T-cell (primary cell): Measurements from ENCODE around the gene LYL1. TPM values are rescaled to one million over a fixed set of nuclear protein-coding genes. Genes with fewer than 3 reads are reported as not detected.

Experiments used
- ATAC-seq, 4 experiments: fragments of 200-7000 bp in 3 of 4; fragments of 150-1000 bp in 1 of 4; cut with Tn5 transposase; replicated peaks in 1 of 4; 1 replicate in 3 of 4; 2 replicates in 1 of 4; pipeline ENCODE4 v1.10.0; 2021; ENCODE audit warnings: moderate library complexity in 3 of 4, mild to moderate bottlenecking in 2 of 4, moderate number of reproducible peaks in 1 of 4
- CTCF ChIA-PET, 2 donors: fragments of 300-600 bp; sonication (Branson Sonifier 250); formaldehyde crosslinking; loops; one replicate each; lab custom pipeline; 2022; ENCODE audit warnings: antibody characterized with exemption in 2 of 2; lab: Charles Lee
- POLR2A ChIA-PET, 2 donors: fragments of 300-600 bp; sonication (Branson Sonifier 250); formaldehyde crosslinking; loops; one replicate each; lab custom pipeline; 2022; ENCODE audit warnings: antibody characterized with exemption in 2 of 2; lab: Charles Lee
- DNase-seq, 35 experiments: peaks; one replicate each; pipeline versions ENCODE4 v3.0.0 to v3.0.0-alpha.2; 2013 to 2023
- H3K27ac ChIP-seq: one replicate; pipeline ENCODE4 v1.5.1; 2013; ENCODE audit warnings: low read length
- H3K27me3 ChIP-seq, 2 experiments: replicated peaks in 1 of 2; 1 replicate in 1 of 2; 2 replicates in 1 of 2; pipeline versions ENCODE4 v1.6.1 to v1.7.0; 2013; ENCODE audit warnings: low read length in 1 of 2, mixed read lengths in 1 of 2; ENCODE audit not compliant: control insufficient read depth in 2 of 2, insufficient read depth in 2 of 2; ENCODE audit errors: extremely low read depth in 1 of 2
- H3K36me3 ChIP-seq, 2 donors: 1 replicate in 1 of 2; 2 replicates in 1 of 2; pipeline versions ENCODE4 v1.6.1 to v1.7.0; 2013; ENCODE audit warnings: low read length in 1 of 2; ENCODE audit not compliant: control insufficient read depth in 2 of 2, insufficient read depth in 1 of 2; ENCODE audit errors: extremely low read depth in 1 of 2
- H3K4me1 ChIP-seq, 2 experiments: 1 replicate in 1 of 2; 2 replicates in 1 of 2; pipeline versions ENCODE4 v1.6.1 to v1.7.0; 2013; ENCODE audit warnings: low read length in 2 of 2, mixed read lengths in 1 of 2; ENCODE audit not compliant: insufficient read depth in 2 of 2, control insufficient read depth in 1 of 2; ENCODE audit errors: extremely low read depth in 1 of 2
- H3K4me3 ChIP-seq, 2 donors: 1 replicate in 1 of 2; 2 replicates in 1 of 2; pipeline versions ENCODE4 v1.5.1 to v1.7.0; 2013; ENCODE audit warnings: mild to moderate bottlenecking in 2 of 2, low read length in 1 of 2, moderate library complexity in 1 of 2; ENCODE audit not compliant: control insufficient read depth in 1 of 2; ENCODE audit errors: extremely low read depth in 1 of 2
- H3K9me3 ChIP-seq: 2 replicates; pipeline ENCODE4 v1.7.0; 2013
- H3K27ac Mint-ChIP-seq, 2 donors: one replicate each; pipeline ENCODE4 v1.8.0; 2020 to 2021; ENCODE audit warnings: mild to moderate bottlenecking in 2 of 2, mixed read lengths in 2 of 2
- H3K27me3 Mint-ChIP-seq, 2 donors: one replicate each; pipeline ENCODE4 v1.8.0; 2021 to 2022; ENCODE audit warnings: mixed read lengths in 2 of 2
- H3K36me3 Mint-ChIP-seq: one replicate; pipeline ENCODE4 v1.8.0; 2021; ENCODE audit warnings: mixed read lengths
- H3K4me1 Mint-ChIP-seq, 3 donors: one replicate each; pipeline ENCODE4 v1.8.0; 2020 to 2022; ENCODE audit warnings: mixed read lengths in 3 of 3, mild to moderate bottlenecking in 1 of 3
- H3K4me3 Mint-ChIP-seq, 3 donors: one replicate each; pipeline ENCODE4 v1.8.0; 2020 to 2022; ENCODE audit warnings: mild to moderate bottlenecking in 3 of 3, mixed read lengths in 3 of 3, moderate library complexity in 3 of 3
- H3K9me3 Mint-ChIP-seq, 3 donors: one replicate each; pipeline ENCODE4 v1.8.0; 2020 to 2022; ENCODE audit warnings: mixed read lengths in 3 of 3
- WGBS: methylation state at CpG from one replicate; pipeline ENCODE4 v1.1.5; 2013; ENCODE audit warnings: missing lambda C conversion rate; ENCODE audit not compliant: insufficient coverage; 5-methylcytosine and 5-hydroxymethylcytosine counted together
- total RNA-seq, 35 experiments: library from RNA in 6 of 35; stranded (reverse) in 6 of 35; fragments of 120-200 nt in 1 of 35; gene quantifications; one replicate each; pipeline versions ENCODE4 v1.2.1 to v1.2.4 and lab custom pipeline; 2013 to 2026

Gene LYL1
- total RNA-seq, 5 donors from 2014 or later (not counting 1 experiment from before 2014, with no cell fraction given) = 3.4 to 20.6 (median 15.4) TPM

- Mint-ChIP-seq H3K27me3 (peaks cover 5 to 16% of the 10 kb centered on the region in 2 donors), H3K9me3 (no peaks in the 10 kb centered on the region), H3K4me1 (peaks cover 52 to 65% (median 55%) of the 10 kb centered on the region in 3 donors), H3K4me3 (peak overlapping the region; percentile 76 to 89 (median 83)), H3K27ac (peak overlapping the region; percentile 94 to 96), H3K36me3 (no peaks in the 10 kb centered on the region)
- ChIA-PET POLR2A (interaction anchor here (0.6 kb wide), 2 partner anchors 12 to 186 kb away, joined by 3 to 5 read pairs; no protein-coding TSS in a partner anchor), CTCF (interaction anchor here in 1 of 2 donors (0.6 to 0.7 kb wide), 2 partner anchors 18 to 51 kb away, joined by 3 to 6 read pairs; partner anchors contain the start of genes IER2 and STX10)
- peak; percentile 58 to 90 (median 78) for DNase-seq
- H3K36me3 ChIP-seq = no peaks in the 10 kb centered on the region
- no peaks in the 10 kb centered on the region for H3K9me3 ChIP-seq
- H3K4me1 ChIP-seq = peaks cover 35 to 98% of the 10 kb centered on the region in 2 experiments
- peak overlapping the region; percentile 93 for H3K27ac ChIP-seq
- ATAC-seq = peak; percentile 70 to 74 (median 72)
- 2% methylated on average over 74 of the region's 77 CpGs for WGBS
- H3K27me3 ChIP-seq = peaks cover 0 to 47% of the 10 kb centered on the region in 2 experiments
- H3K4me3 ChIP-seq = peak overlapping the region; percentile 62 to 77
Measured at GRCh38 chr19:13099073-13099999, 3.3 kb downstream of the LYL1 start.

- ChIA-PET POLR2A (no interaction called here), CTCF (no interaction called here)
- Histone ChIP-seq H3K9me3 (no peaks in the 10 kb centered on the region), H3K4me3 (peak overlapping the region; percentile 62 to 77), H3K36me3 (no peaks in the 10 kb centered on the region), H3K27me3 (peaks cover 0 to 54% of the 10 kb centered on the region in 2 experiments), H3K27ac (peak overlapping the region; percentile 44), H3K4me1 (peaks cover 35 to 93% of the 10 kb centered on the region in 2 experiments)
- Mint-ChIP-seq H3K9me3 (no peaks in the 10 kb centered on the region), H3K27ac (peak overlapping the region; percentile 74 to 88), H3K27me3 (peaks cover 5 to 16% of the 10 kb centered on the region in 2 donors), H3K4me1 (peaks cover 53 to 64% (median 59%) of the 10 kb centered on the region in 3 donors), H3K36me3 (no peaks in the 10 kb centered on the region), H3K4me3 (peak overlapping the region; percentile 76 to 89 (median 83))
- DNase-seq (peak in 8 of 35 experiments; percentile 20 to 68 (median 40)), ATAC-seq (peak in 2 of 4 experiments; percentile 11 to 26)
- 3% methylated on average over 33 of the region's 58 CpGs for WGBS
Measured at GRCh38 chr19:13098277-13099072, 4.2 kb downstream of the LYL1 start.

GRCh38 chr19:13097463-13098258, 5.0 kb downstream of the LYL1 start:
- 3% methylated on average over 36 of the region's 69 CpGs for WGBS
- Mint-ChIP-seq H3K36me3 (no peaks in the 10 kb centered on the region), H3K27me3 (peaks cover 5 to 16% of the 10 kb centered on the region in 2 donors), H3K9me3 (no peaks in the 10 kb centered on the region), H3K4me3 (peak overlapping the region; percentile 61 to 89 (median 73)), H3K4me1 (peaks cover 48 to 59% (median 59%) of the 10 kb centered on the region in 3 donors), H3K27ac (no peak overlapping the region)
- Histone ChIP-seq H3K27me3 (peaks cover 0 to 54% of the 10 kb centered on the region in 2 experiments), H3K4me1 (peaks cover 28 to 85% of the 10 kb centered on the region in 2 experiments), H3K4me3 (peak overlapping the region in 1 of 2 donors; percentile 23), H3K27ac (no peak overlapping the region), H3K36me3 (no peaks in the 10 kb centered on the region), H3K9me3 (no peaks in the 10 kb centered on the region)
- CTCF ChIA-PET = no interaction called here
- DNase-seq (peak in 2 of 35 experiments; percentile 11 to 31), ATAC-seq (no peak)
- POLR2A ChIA-PET = interaction anchor here in 1 of 2 donors (0.7 kb wide), 1 partner anchor 163 kb away, joined by 16 read pairs; no protein-coding TSS in a partner anchor

- Mint-ChIP-seq H3K27ac (peak overlapping the region; percentile 71 to 82), H3K27me3 (peaks cover 5 to 16% of the 10 kb centered on the region in 2 donors), H3K9me3 (no peaks in the 10 kb centered on the region), H3K4me1 (peaks cover 44 to 56% (median 55%) of the 10 kb centered on the region in 3 donors), H3K4me3 (peak overlapping the region; percentile 64 to 89 (median 77)), H3K36me3 (no peaks in the 10 kb centered on the region)
- Histone ChIP-seq H3K27ac (no peak overlapping the region), H3K36me3 (no peaks in the 10 kb centered on the region), H3K4me3 (peak overlapping the region in 1 of 2 donors; percentile 23), H3K9me3 (no peaks in the 10 kb centered on the region), H3K27me3 (peaks cover 0 to 54% of the 10 kb centered on the region in 2 experiments), H3K4me1 (peaks cover 24 to 79% of the 10 kb centered on the region in 2 experiments)
- CTCF ChIA-PET = interaction anchor here in 1 of 2 donors (0.6 to 0.7 kb wide), 2 partner anchors 260 to 413 kb away, joined by 3 read pairs; no protein-coding TSS in a partner anchor
- DNase-seq (peak in 1 of 35 experiments; percentile 42), ATAC-seq (no peak)
- 2% methylated on average over 8 of the region's 20 CpGs for WGBS
- POLR2A ChIA-PET = interaction anchor here in 1 of 2 donors (0.7 kb wide), 1 partner anchor 163 kb away, joined by 16 read pairs; no protein-coding TSS in a partner anchor
Measured at GRCh38 chr19:13097033-13097462, 5.6 kb downstream of the LYL1 start.
